ENCODE results near the gene PLEKHM2.

Gene PLEKHM2

GRCh38 chr1:15704526-15705183, 20.5 kb downstream of the PLEKHM2 start:
- Histone ChIP-seq H3K79me1 (ENCODE audit: low read length) (peaks cover 24% of the 10 kb centered on the region), H4K5ac (ENCODE audit: low read length) (no peak overlapping the region), H2BK120ac (ENCODE audit: low read depth, low read length) (no peak overlapping the region), H3K27me3 (ENCODE audit: insufficient read depth, low read length, poor library complexity) (no peaks in the 10 kb centered on the region), H3K4me3 (ENCODE audit: low read length) (no peak overlapping the region), H4K8ac (ENCODE audit: low read depth, low read length) (no peak overlapping the region), H3K4me1 (ENCODE audit: control insufficient read depth, low read depth, low read length) (no peaks in the 10 kb centered on the region), H2BK5ac (ENCODE audit: low read length) (no peak overlapping the region), H2BK15ac (replicated peaks; ENCODE audit: low read depth) (no peak overlapping the region), H3K56ac (ENCODE audit: low read length) (no peak overlapping the region), H3K36me3 (ENCODE audit: control insufficient read depth, insufficient read depth, low read length) (peaks cover 1% of the 10 kb centered on the region), H3K79me2 (ENCODE audit: control insufficient read depth, insufficient read depth, low read length) (peaks cover 6% of the 10 kb centered on the region), H2AK5ac (ENCODE audit: low read length) (no peak overlapping the region), H3K23ac (ENCODE audit: low read length) (no peak overlapping the region), H3K18ac (ENCODE audit: low read length) (no peak overlapping the region), H3K9ac (ENCODE audit: low read length) (no peak overlapping the region), H3K4ac (ENCODE audit: low read depth, low read length) (no peak overlapping the region), H3K4me2 (ENCODE audit: low read length) (no peak overlapping the region), H3K27ac (ENCODE audit: low read depth, low read length) (no peak overlapping the region)
- no peak for DNase-seq
- no CpG with 5 or more reads among the region's 17 CpGs for WGBS (ENCODE audit: extremely low coverage, insufficient coverage, low lambda C conversion rate)

- H3K18ac ChIP-seq (ENCODE audit: low read length), result no peak overlapping the region
- no peak overlapping the region for H4K5ac ChIP-seq (ENCODE audit: low read length)
- DNase-seq, result no peak
- H3K4ac ChIP-seq (ENCODE audit: low read depth, low read length), result no peak overlapping the region
- H3K27me3 ChIP-seq (ENCODE audit: insufficient read depth, low read length, poor library complexity), result no peaks in the 10 kb centered on the region
- H2BK15ac ChIP-seq (replicated peaks; ENCODE audit: low read depth), result no peak overlapping the region
- no peak overlapping the region for H3K4me3 ChIP-seq (ENCODE audit: low read length)
- H3K23ac ChIP-seq (ENCODE audit: low read length), result no peak overlapping the region
- H4K8ac ChIP-seq (ENCODE audit: low read depth, low read length), result no peak overlapping the region
- H3K56ac ChIP-seq (ENCODE audit: low read length), result no peak overlapping the region
- no peak overlapping the region for H2BK5ac ChIP-seq (ENCODE audit: low read length)
- no peak overlapping the region for H2AK5ac ChIP-seq (ENCODE audit: low read length)
- H3K4me2 ChIP-seq (ENCODE audit: low read length), result no peak overlapping the region
- WGBS (ENCODE audit: extremely low coverage, insufficient coverage, low lambda C conversion rate), result no CpG with 5 or more reads among the region's 11 CpGs
- peaks cover 1% of the 10 kb centered on the region for H3K36me3 ChIP-seq (ENCODE audit: control insufficient read depth, insufficient read depth, low read length)
- H3K9ac ChIP-seq (ENCODE audit: low read length), result no peak overlapping the region
- no peaks in the 10 kb centered on the region for H3K4me1 ChIP-seq (ENCODE audit: control insufficient read depth, low read depth, low read length)
- H3K27ac ChIP-seq (ENCODE audit: low read depth, low read length), result no peak overlapping the region
- H2BK120ac ChIP-seq (ENCODE audit: low read depth, low read length), result no peak overlapping the region
- peaks cover 6% of the 10 kb centered on the region for H3K79me2 ChIP-seq (ENCODE audit: control insufficient read depth, insufficient read depth, low read length)
- H3K79me1 ChIP-seq (ENCODE audit: low read length), result peaks cover 24% of the 10 kb centered on the region
These were observed 21.1 kb downstream of the PLEKHM2 start for GRCh38 chr1:15705184-15705566.

- WGBS (ENCODE audit: extremely low coverage, insufficient coverage, low lambda C conversion rate), result no CpG with 5 or more reads among the region's 7 CpGs
- no peak overlapping the region for H3K27ac ChIP-seq (ENCODE audit: low read depth, low read length)
These were observed 22.6 kb downstream of the PLEKHM2 start for GRCh38 chr1:15706751-15707150.

GRCh38 chr1:15707239-15707925, 23.3 kb downstream of the PLEKHM2 start:
- Histone ChIP-seq H3K27ac (ENCODE audit: low read depth, low read length) (no peak overlapping the region), H3K36me3 (ENCODE audit: control insufficient read depth, insufficient read depth, low read length) (peaks cover 1% of the 10 kb centered on the region), H3K79me2 (ENCODE audit: control insufficient read depth, insufficient read depth, low read length) (peaks cover 6% of the 10 kb centered on the region), H2BK15ac (replicated peaks; ENCODE audit: low read depth) (no peak overlapping the region), H4K8ac (ENCODE audit: low read depth, low read length) (no peak overlapping the region), H2AK5ac (ENCODE audit: low read length) (no peak overlapping the region), H3K56ac (ENCODE audit: low read length) (no peak overlapping the region), H3K4ac (ENCODE audit: low read depth, low read length) (no peak overlapping the region), H3K9ac (ENCODE audit: low read length) (no peak overlapping the region), H3K18ac (ENCODE audit: low read length) (no peak overlapping the region), H3K4me2 (ENCODE audit: low read length) (no peak overlapping the region), H3K23ac (ENCODE audit: low read length) (no peak overlapping the region), H2BK5ac (ENCODE audit: low read length) (no peak overlapping the region), H4K5ac (ENCODE audit: low read length) (no peak overlapping the region), H3K27me3 (ENCODE audit: insufficient read depth, low read length, poor library complexity) (no peaks in the 10 kb centered on the region), H3K79me1 (ENCODE audit: low read length) (peaks cover 20% of the 10 kb centered on the region), H3K4me3 (ENCODE audit: low read length) (no peak overlapping the region), H2BK120ac (ENCODE audit: low read depth, low read length) (no peak overlapping the region), H3K4me1 (ENCODE audit: control insufficient read depth, low read depth, low read length) (no peaks in the 10 kb centered on the region)
- DNase-seq, result no peak
- WGBS (ENCODE audit: extremely low coverage, insufficient coverage, low lambda C conversion rate), result no CpG with 5 or more reads among the region's 8 CpGs

More at GRCh38 chr1:15706751-15707150, 22.6 kb downstream of the PLEKHM2 start:
- H3K36me3 ChIP-seq (ENCODE audit: control insufficient read depth, insufficient read depth, low read length), result peaks cover 1% of the 10 kb centered on the region
- H3K18ac ChIP-seq (ENCODE audit: low read length), result no peak overlapping the region
- H2BK5ac ChIP-seq (ENCODE audit: low read length), result no peak overlapping the region
- no peak for DNase-seq
- no peak overlapping the region for H4K5ac ChIP-seq (ENCODE audit: low read length)
- H2BK15ac ChIP-seq (replicated peaks; ENCODE audit: low read depth), result no peak overlapping the region
- H3K23ac ChIP-seq (ENCODE audit: low read length), result no peak overlapping the region
- no peak overlapping the region for H2BK120ac ChIP-seq (ENCODE audit: low read depth, low read length)
- no peak overlapping the region for H3K4me3 ChIP-seq (ENCODE audit: low read length)
- H2AK5ac ChIP-seq (ENCODE audit: low read length), result no peak overlapping the region
- H3K4me2 ChIP-seq (ENCODE audit: low read length), result no peak overlapping the region
- no peak overlapping the region for H3K9ac ChIP-seq (ENCODE audit: low read length)
- H3K4ac ChIP-seq (ENCODE audit: low read depth, low read length), result no peak overlapping the region
- H3K56ac ChIP-seq (ENCODE audit: low read length), result no peak overlapping the region
- H3K79me1 ChIP-seq (ENCODE audit: low read length), result peaks cover 22% of the 10 kb centered on the region
- no peaks in the 10 kb centered on the region for H3K4me1 ChIP-seq (ENCODE audit: control insufficient read depth, low read depth, low read length)
- H3K79me2 ChIP-seq (ENCODE audit: control insufficient read depth, insufficient read depth, low read length), result peaks cover 6% of the 10 kb centered on the region
- H4K8ac ChIP-seq (ENCODE audit: low read depth, low read length), result no peak overlapping the region
- H3K27me3 ChIP-seq (ENCODE audit: insufficient read depth, low read length, poor library complexity), result no peaks in the 10 kb centered on the region

- Histone ChIP-seq H2BK120ac (ENCODE audit: low read depth, low read length) (no peak overlapping the region), H3K9ac (ENCODE audit: low read length) (no peak overlapping the region), H3K4me1 (ENCODE audit: control insufficient read depth, low read depth, low read length) (no peaks in the 10 kb centered on the region), H4K8ac (ENCODE audit: low read depth, low read length) (no peak overlapping the region), H3K18ac (ENCODE audit: low read length) (no peak overlapping the region), H3K27me3 (ENCODE audit: insufficient read depth, low read length, poor library complexity) (no peaks in the 10 kb centered on the region), H2BK15ac (replicated peaks; ENCODE audit: low read depth) (no peak overlapping the region), H3K23ac (ENCODE audit: low read length) (no peak overlapping the region), H2BK5ac (ENCODE audit: low read length) (no peak overlapping the region), H3K27ac (ENCODE audit: low read depth, low read length) (no peak overlapping the region), H2AK5ac (ENCODE audit: low read length) (no peak overlapping the region), H3K4me2 (ENCODE audit: low read length) (no peak overlapping the region), H4K5ac (ENCODE audit: low read length) (no peak overlapping the region), H3K56ac (ENCODE audit: low read length) (no peak overlapping the region), H3K79me2 (ENCODE audit: control insufficient read depth, insufficient read depth, low read length) (peaks cover 5% of the 10 kb centered on the region), H3K4ac (ENCODE audit: low read depth, low read length) (no peak overlapping the region), H3K36me3 (ENCODE audit: control insufficient read depth, insufficient read depth, low read length) (peaks cover 1% of the 10 kb centered on the region), H3K79me1 (ENCODE audit: low read length) (peaks cover 18% of the 10 kb centered on the region), H3K4me3 (ENCODE audit: low read length) (no peak overlapping the region)
- WGBS (ENCODE audit: extremely low coverage, insufficient coverage, low lambda C conversion rate), result no CpG with 5 or more reads among the region's 15 CpGs
- DNase-seq, result no peak
These were observed 24.5 kb downstream of the PLEKHM2 start for GRCh38 chr1:15708486-15709137.
